A549 (cell line): Measurements from ENCODE around the gene IGF1R. TPM values are rescaled to one million over a fixed set of nuclear protein-coding genes. Genes with fewer than 3 reads are reported as not detected.

Experiments
- ATAC-seq, 2 experiments: fragments of 200-7000 bp in 1 of 2; fragments of >200 bp in 1 of 2; cut with Nextera tagmentation in 1 of 2; cut with Tn5 transposase in 1 of 2; 3 replicates each; pipeline versions ENCODE4 v1.8.0 to v1.9.1; 2018 to 2020; ENCODE audit warnings: mild to moderate bottlenecking in 1 of 2, moderate library complexity in 1 of 2
- CTCF ChIA-PET: fragments of 300-600 bp; sonication (Branson Sonifier 250); formaldehyde crosslinking; extraction: SDS; loops from one replicate; lab custom pipeline; 2021; ENCODE audit warnings: antibody characterized with exemption, inconsistent platforms; lab: Yijun Ruan, JAX
- POLR2A ChIA-PET: fragments of 350-600 bp; formaldehyde crosslinking; extraction: SDS; loops from one replicate; lab custom pipeline; 2021; ENCODE audit warnings: antibody characterized with exemption, inconsistent platforms; lab: Yijun Ruan, JAX
- DNase-seq, 2 experiments: peaks; one replicate each; pipeline versions ENCODE4 v3.0.0 to v3.0.0-alpha.2; 2011 to 2016; ENCODE audit warnings: low read depth in 1 of 2, low spot score in 1 of 2
- FAIRE-seq: peaks from 2 replicates; lab custom pipeline; 2011; peaks lifted over from hg19 to GRCh38; lab: Jason Lieb, UNC
- H3K27ac ChIP-seq, 2 experiments: fragments of >200 bp; sonication (Bioruptor Twin); formaldehyde crosslinking; 3 replicates each; pipeline ENCODE4 v1.5.1; 2016 to 2017
- H3K4me1 ChIP-seq: fragments of >200 bp; sonication (Bioruptor Twin); formaldehyde crosslinking; 3 replicates; pipeline ENCODE4 v1.6.1; 2016
- H3K4me2 ChIP-seq: fragments of >200 bp; sonication (Bioruptor Twin); formaldehyde crosslinking; 3 replicates; pipeline ENCODE4 v1.6.1; 2016
- H3K4me3 ChIP-seq: fragments of >200 bp; sonication (Bioruptor Twin); formaldehyde crosslinking; 3 replicates; pipeline ENCODE4 v1.5.1; 2016
- H3K9me3 ChIP-seq: fragments of >200 bp; sonication (Bioruptor Twin); formaldehyde crosslinking; 3 replicates; pipeline ENCODE4 v1.6.1; 2016
- BHLHE40 ChIP-seq: IDR thresholded peaks from 2 replicates; pipeline ENCODE4 v1.6.1; 2012; ENCODE audit warnings: low read depth, low read length, inconsistent platforms
- CBX2 ChIP-seq: fragments of 200-600 bp; sonication (generic); IDR thresholded peaks from 2 replicates; pipeline ENCODE4 v1.6.1; 2016; ENCODE audit warnings: low read depth, mild to moderate bottlenecking, borderline replicate concordance
- CEBPB ChIP-seq, 2 experiments: fragments of >200 bp in 1 of 2; sonication (Bioruptor Twin) in 1 of 2; formaldehyde crosslinking in 1 of 2; IDR thresholded peaks; 2 replicates each; pipeline ENCODE4 v1.6.1; 2012 to 2016
- CHD2 ChIP-seq: fragments of 150-350 bp; IDR thresholded peaks from 2 replicates; pipeline ENCODE4 v1.6.1; 2014; ENCODE audit warnings: low read length; ENCODE audit not compliant: partially characterized antibody
- EHF ChIP-seq: fragments of 250-450 bp; sonication (Bioruptor Pico); IDR thresholded peaks from 2 replicates; pipeline ENCODE4 v1.5.0; 2020; ENCODE audit warnings: mild to moderate bottlenecking
- EP300 ChIP-seq, 2 experiments: fragments of >200 bp; sonication (Bioruptor Twin); formaldehyde crosslinking; IDR thresholded peaks; 2 replicates in 1 of 2; 3 replicates in 1 of 2; pipeline ENCODE4 v1.6.1; 2016 to 2017
- FOSB ChIP-seq: fragments of 250-450 bp; sonication (Bioruptor Pico); IDR thresholded peaks from 2 replicates; pipeline ENCODE4 v1.5.0; 2020; ENCODE audit warnings: mild to moderate bottlenecking, moderate library complexity
- FOXS1 ChIP-seq: fragments of 250-450 bp; sonication (Bioruptor Pico); IDR thresholded peaks from 2 replicates; pipeline ENCODE4 v1.5.0; 2020; ENCODE audit warnings: mild to moderate bottlenecking, moderate library complexity
- GATA3 ChIP-seq: IDR thresholded peaks from 2 replicates; pipeline ENCODE4 v1.6.1; 2012; ENCODE audit warnings: borderline replicate concordance
- HOXA7 ChIP-seq: fragments of 250-450 bp; sonication (Bioruptor Pico); IDR thresholded peaks from 2 replicates; pipeline ENCODE4 v1.5.0; 2020; ENCODE audit warnings: mild to moderate bottlenecking, moderate library complexity
- JUN ChIP-seq, 2 experiments: fragments of >200 bp; sonication (Bioruptor Twin); formaldehyde crosslinking; IDR thresholded peaks; 2 replicates in 1 of 2; 3 replicates in 1 of 2; pipeline ENCODE4 v1.6.1; 2016 to 2017
- JUNB ChIP-seq: fragments of >200 bp; sonication (Bioruptor Twin); formaldehyde crosslinking; IDR thresholded peaks from 2 replicates; pipeline ENCODE4 v1.6.1; 2016
- KDM5A ChIP-seq: fragments of 200-600 bp; sonication (generic); IDR thresholded peaks from 2 replicates; pipeline ENCODE4 v1.6.1; 2016; ENCODE audit warnings: antibody characterized with exemption, mild to moderate bottlenecking
- MAFK ChIP-seq: fragments of 450-650 bp; IDR thresholded peaks from 2 replicates; pipeline ENCODE4 v1.6.1; 2014; ENCODE audit not compliant: partially characterized antibody
- NFE2L2 ChIP-seq: fragments of 150-350 bp; conservative IDR thresholded peaks from 2 replicates; pipeline ENCODE4 v1.6.1; 2014; ENCODE audit warnings: low read length
- NPAS2 ChIP-seq: fragments of 250-450 bp; sonication (Bioruptor Pico); IDR thresholded peaks from 2 replicates; pipeline ENCODE4 v1.8.0; 2022; ENCODE audit warnings: mild to moderate bottlenecking, moderate library complexity, borderline replicate concordance
- PHF8 ChIP-seq: fragments of 200-600 bp; sonication (generic); IDR thresholded peaks from 2 replicates; pipeline ENCODE4 v1.6.1; 2016; ENCODE audit warnings: low read depth, mild to moderate bottlenecking, antibody characterized with exemption, moderate library complexity, borderline replicate concordance
- POLR2AphosphoS2 ChIP-seq: conservative IDR thresholded peaks from 2 replicates; pipeline ENCODE4 v1.6.1; 2012; ENCODE audit warnings: low read length, improper control_type of control experiment, inconsistent platforms
- RCOR1 ChIP-seq: fragments of 150-350 bp; IDR thresholded peaks from 2 replicates; pipeline ENCODE4 v1.6.1; 2014; ENCODE audit warnings: antibody characterized with exemption, low read length, low read depth
- RFX5 ChIP-seq: fragments of 450-650 bp; IDR thresholded peaks from 2 replicates; pipeline ENCODE4 v1.7.1; 2014; ENCODE audit warnings: antibody characterized with exemption, mild to moderate bottlenecking, moderate library complexity
- TP53 ChIP-seq: fragments of 250-450 bp; sonication (Bioruptor Pico); IDR thresholded peaks from 2 replicates; pipeline ENCODE4 v1.5.0; 2021; ENCODE audit warnings: mild to moderate bottlenecking, moderate library complexity
- ZC3H11A ChIP-seq: fragments of 450-650 bp; IDR thresholded peaks from 2 replicates; pipeline ENCODE4 v1.6.1; 2014; ENCODE audit warnings: antibody characterized with exemption, mild to moderate bottlenecking
- ZFP36 ChIP-seq: fragments of 450-650 bp; IDR thresholded peaks from 2 replicates; pipeline ENCODE4 v1.6.1; 2014; ENCODE audit warnings: borderline replicate concordance; ENCODE audit not compliant: partially characterized antibody
- ZSCAN20 ChIP-seq: fragments of 250-450 bp; sonication (Bioruptor Pico); IDR thresholded peaks from 2 replicates; pipeline ENCODE4 v1.8.0; 2022; ENCODE audit warnings: mild to moderate bottlenecking, moderate library complexity
- WGBS: methylation state at CpG from one replicate; pipeline ENCODE4 v1.1.6; 2017; ENCODE audit errors: missing lambda C conversion rate; 5-methylcytosine and 5-hydroxymethylcytosine counted together
- polyA plus RNA-seq, 4 experiments: library from polyadenylated mRNA; depleted of rRNA in 3 of 4; stranded (reverse); fragments of >200 nt; fragmentation: RNase III in 1 of 4; extraction: RNeasy Plus Mini Kit Qiagen cat#74134 plus additional on column Dnase treatment in 1 of 4; gene quantifications; 2 replicates in 3 of 4; 3 replicates in 1 of 4; pipeline ENCODE4 v1.2.3, GENCODE V29; 2011 to 2017
- TF ChIP-seq, protein P1 (sequence below): fragments of >200 bp; sonication (Bioruptor Twin); formaldehyde crosslinking; IDR thresholded peaks from 2 replicates; pipeline ENCODE4 v1.6.1; 2016
- TF ChIP-seq, protein P2 (sequence below): fragments of 250-450 bp; sonication (Bioruptor Pico); IDR thresholded peaks from 2 replicates; pipeline ENCODE4 v1.5.0; 2021; ENCODE audit warnings: mild to moderate bottlenecking, moderate library complexity, borderline replicate concordance
- TF ChIP-seq, protein P3 (sequence below): IDR thresholded peaks from 2 replicates; pipeline ENCODE4 v1.6.1; 2012
- TF ChIP-seq, protein P4 (sequence below): fragments of >200 bp; sonication (Bioruptor Twin); formaldehyde crosslinking; IDR thresholded peaks from 3 replicates; pipeline ENCODE4 v1.5.1; 2016
- TF ChIP-seq, protein P5 (sequence below): fragments of 150-350 bp; IDR thresholded peaks from 2 replicates; pipeline ENCODE4 v1.6.1; 2014; ENCODE audit warnings: low read depth, mild to moderate bottlenecking, low read length

Gene IGF1R
- polyA plus RNA-seq, 2 of the 4 experiments (the other 2 are of a cell fraction): 42.6 to 69.5 TPM

DNA sequence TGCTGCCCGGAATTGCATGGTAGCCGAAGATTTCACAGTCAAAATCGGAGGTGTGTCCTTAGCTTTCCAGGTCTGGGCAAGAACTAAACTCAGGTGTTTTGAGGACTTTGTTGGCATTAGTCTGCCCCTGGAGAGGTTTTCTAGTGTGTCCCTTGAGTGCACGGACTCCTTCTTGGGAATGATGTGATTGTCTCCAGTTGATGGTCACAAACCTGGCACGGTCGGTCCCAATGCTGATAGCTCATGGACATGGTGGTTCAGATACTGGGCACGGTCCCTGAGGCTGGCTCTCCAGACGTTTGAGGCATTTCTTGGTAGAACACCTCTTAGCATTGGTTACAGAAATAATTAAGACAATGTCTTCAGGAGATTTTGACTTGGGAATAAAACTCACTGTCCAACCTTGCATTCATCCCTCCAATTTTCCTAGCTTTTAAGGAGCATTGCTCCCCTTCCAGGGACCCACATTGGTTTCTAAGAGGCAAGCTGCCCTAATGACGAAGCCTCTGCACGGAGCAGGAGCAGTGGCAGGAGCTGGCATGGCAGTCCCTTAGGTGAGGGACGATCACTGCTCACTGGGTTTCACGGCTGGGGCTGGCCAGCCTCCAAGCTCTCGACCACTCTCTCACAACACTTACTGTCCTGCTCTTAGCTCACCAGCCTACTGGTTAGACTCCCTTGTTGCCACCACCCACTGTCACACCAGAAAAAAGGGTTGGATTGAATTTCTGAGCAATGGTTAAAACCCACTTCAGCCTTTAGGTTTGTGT, 291.2 kb downstream of the IGF1R start:
- Histone ChIP-seq H3K27ac (peak overlapping the region in 1 of 2 experiments; percentile 69; a peak in 2 of 6 replicates), H3K4me3 (no peak overlapping the region), H3K4me1 (peaks cover 47% of the 10 kb centered on the region), H3K4me2 (no peak overlapping the region), H3K9me3 (no peaks in the 10 kb centered on the region)
- 91% methylated on average over 13 of the region's 13 CpGs for WGBS
- TF ChIP-seq, protein P1, sequence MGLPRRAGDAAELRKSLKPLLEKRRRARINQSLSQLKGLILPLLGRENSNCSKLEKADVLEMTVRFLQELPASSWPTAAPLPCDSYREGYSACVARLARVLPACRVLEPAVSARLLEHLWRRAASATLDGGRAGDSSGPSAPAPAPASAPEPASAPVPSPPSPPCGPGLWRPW: no peak
- TF ChIP-seq, protein P2, sequence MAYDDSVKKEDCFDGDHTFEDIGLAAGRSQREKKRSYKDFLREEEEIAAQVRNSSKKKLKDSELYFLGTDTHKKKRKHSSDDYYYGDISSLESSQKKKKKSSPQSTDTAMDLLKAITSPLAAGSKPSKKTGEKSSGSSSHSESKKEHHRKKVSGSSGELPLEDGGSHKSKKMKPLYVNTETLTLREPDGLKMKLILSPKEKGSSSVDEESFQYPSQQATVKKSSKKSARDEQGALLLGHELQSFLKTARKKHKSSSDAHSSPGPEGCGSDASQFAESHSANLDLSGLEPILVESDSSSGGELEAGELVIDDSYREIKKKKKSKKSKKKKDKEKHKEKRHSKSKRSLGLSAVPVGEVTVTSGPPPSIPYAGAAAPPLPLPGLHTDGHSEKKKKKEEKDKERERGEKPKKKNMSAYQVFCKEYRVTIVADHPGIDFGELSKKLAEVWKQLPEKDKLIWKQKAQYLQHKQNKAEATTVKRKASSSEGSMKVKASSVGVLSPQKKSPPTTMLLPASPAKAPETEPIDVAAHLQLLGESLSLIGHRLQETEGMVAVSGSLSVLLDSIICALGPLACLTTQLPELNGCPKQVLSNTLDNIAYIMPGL (CRISPR knock-in tag): no peak
- TF ChIP-seq FOXS1 (CRISPR knock-in tag): no peak
- TF ChIP-seq RCOR1: no peak
- TF ChIP-seq KDM5A: no peak
- no peak for TF ChIP-seq HOXA7 (CRISPR knock-in tag)
- ChIA-PET POLR2A (interaction anchor here (1.2 kb wide), 1 partner anchor 75 kb away, joined by 4 read pairs; no protein-coding TSS in a partner anchor), CTCF (interaction anchor here (0.8 to 1.9 kb wide), 11 partner anchors 9 to 160 kb away, joined by 3 to 8 read pairs (median 4); no protein-coding TSS in a partner anchor)
- peak in 1 of 2 experiments; percentile 18; a peak in 3 of 6 replicates for ATAC-seq
- DNase-seq: no peak
- no peak for FAIRE-seq

DNA sequence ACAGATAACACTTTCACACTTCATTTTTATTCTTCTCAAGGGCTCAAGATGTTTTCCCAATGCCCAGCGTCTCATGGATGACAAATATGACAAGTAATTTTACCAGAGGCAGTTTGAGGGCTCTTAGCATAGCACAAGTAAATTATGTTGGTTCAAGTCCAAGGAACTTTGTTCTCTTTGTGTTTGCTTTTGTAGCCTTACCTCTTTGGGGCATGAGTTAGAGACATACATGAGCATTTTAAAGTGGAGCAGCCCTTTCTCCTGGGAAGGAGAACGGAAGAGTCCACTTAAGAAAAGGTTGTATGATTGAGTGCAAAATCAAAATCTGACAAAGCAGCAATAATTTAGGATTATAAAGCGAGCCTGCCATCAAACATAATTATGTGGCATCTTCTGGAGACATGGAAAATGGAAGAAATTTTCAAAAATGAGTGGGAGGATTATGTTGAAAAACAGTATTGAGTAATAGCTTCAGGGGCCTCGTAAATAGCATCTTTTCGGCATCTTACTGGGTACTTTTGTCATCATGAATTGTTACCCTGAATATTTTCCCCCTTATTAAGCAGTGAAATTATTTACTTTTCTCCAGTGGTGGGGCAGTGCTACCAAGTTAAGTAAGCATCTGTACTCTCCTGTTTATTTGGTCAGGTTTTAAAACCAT, 293.4 kb downstream of the IGF1R start:
- H3K4me2 ChIP-seq: peak overlapping the region; percentile 67
- peaks cover 47% of the 10 kb centered on the region for H3K4me1 ChIP-seq
- no peak for FAIRE-seq
- H3K27ac ChIP-seq: peak overlapping the region; percentile 55 to 69
- 19% methylated on average over 5 of the region's 5 CpGs for WGBS
- H3K4me3 ChIP-seq: no peak overlapping the region; the same call in 2 of the 3 replicates
- POLR2A ChIA-PET: no interaction called here
- TF ChIP-seq EP300 (IDR thresholded peaks at IDR 0.05): peak; percentile 22 to 29; a peak in 1 of 5 replicates
- TF ChIP-seq CEBPB (IDR thresholded peaks at IDR 0.05): peak; percentile 66 to 73; a peak in 3 of 4 replicates
- TF ChIP-seq, protein P3, sequence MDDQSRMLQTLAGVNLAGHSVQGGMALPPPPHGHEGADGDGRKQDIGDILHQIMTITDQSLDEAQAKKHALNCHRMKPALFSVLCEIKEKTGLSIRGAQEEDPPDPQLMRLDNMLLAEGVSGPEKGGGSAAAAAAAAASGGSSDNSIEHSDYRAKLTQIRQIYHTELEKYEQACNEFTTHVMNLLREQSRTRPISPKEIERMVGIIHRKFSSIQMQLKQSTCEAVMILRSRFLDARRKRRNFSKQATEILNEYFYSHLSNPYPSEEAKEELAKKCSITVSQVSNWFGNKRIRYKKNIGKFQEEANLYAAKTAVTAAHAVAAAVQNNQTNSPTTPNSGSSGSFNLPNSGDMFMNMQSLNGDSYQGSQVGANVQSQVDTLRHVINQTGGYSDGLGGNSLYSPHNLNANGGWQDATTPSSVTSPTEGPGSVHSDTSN: no peak
- TF ChIP-seq JUNB: 0 out of 2 replicates have a peak, but pooled peaks have one; percentile 21
- TF ChIP-seq, protein P4, sequence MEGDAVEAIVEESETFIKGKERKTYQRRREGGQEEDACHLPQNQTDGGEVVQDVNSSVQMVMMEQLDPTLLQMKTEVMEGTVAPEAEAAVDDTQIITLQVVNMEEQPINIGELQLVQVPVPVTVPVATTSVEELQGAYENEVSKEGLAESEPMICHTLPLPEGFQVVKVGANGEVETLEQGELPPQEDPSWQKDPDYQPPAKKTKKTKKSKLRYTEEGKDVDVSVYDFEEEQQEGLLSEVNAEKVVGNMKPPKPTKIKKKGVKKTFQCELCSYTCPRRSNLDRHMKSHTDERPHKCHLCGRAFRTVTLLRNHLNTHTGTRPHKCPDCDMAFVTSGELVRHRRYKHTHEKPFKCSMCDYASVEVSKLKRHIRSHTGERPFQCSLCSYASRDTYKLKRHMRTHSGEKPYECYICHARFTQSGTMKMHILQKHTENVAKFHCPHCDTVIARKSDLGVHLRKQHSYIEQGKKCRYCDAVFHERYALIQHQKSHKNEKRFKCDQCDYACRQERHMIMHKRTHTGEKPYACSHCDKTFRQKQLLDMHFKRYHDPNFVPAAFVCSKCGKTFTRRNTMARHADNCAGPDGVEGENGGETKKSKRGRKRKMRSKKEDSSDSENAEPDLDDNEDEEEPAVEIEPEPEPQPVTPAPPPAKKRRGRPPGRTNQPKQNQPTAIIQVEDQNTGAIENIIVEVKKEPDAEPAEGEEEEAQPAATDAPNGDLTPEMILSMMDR: no peak
- no peak for TF ChIP-seq ZC3H11A
- TF ChIP-seq PHF8: no peak
- TF ChIP-seq POLR2AphosphoS2: no peak
- no peak for TF ChIP-seq BHLHE40
- TF ChIP-seq GATA3: 0 out of 2 replicates have a peak, but pooled peaks have one; percentile 29
- TF ChIP-seq, protein P5, sequence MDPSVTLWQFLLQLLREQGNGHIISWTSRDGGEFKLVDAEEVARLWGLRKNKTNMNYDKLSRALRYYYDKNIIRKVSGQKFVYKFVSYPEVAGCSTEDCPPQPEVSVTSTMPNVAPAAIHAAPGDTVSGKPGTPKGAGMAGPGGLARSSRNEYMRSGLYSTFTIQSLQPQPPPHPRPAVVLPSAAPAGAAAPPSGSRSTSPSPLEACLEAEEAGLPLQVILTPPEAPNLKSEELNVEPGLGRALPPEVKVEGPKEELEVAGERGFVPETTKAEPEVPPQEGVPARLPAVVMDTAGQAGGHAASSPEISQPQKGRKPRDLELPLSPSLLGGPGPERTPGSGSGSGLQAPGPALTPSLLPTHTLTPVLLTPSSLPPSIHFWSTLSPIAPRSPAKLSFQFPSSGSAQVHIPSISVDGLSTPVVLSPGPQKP: no peak
- TF ChIP-seq RFX5: no peak
- no peak for TF ChIP-seq CHD2
- TF ChIP-seq TP53: no peak
- TF ChIP-seq NFE2L2: no peak
- no peak for TF ChIP-seq CBX2
- no peak for TF ChIP-seq ZSCAN20
- TF ChIP-seq ZFP36: no peak
- 0 out of 5 replicates have a peak, but pooled peaks of 1 of the 2 experiments have one; percentile 18 for TF ChIP-seq JUN (IDR thresholded peaks at IDR 0.05)
- TF ChIP-seq NPAS2 (CRISPR knock-in tag): no peak
- no peak for TF ChIP-seq EHF (CRISPR knock-in tag)
- TF ChIP-seq MAFK: peak; percentile 2
- TF ChIP-seq HOXA7 (CRISPR knock-in tag): no peak
- TF ChIP-seq FOSB (CRISPR knock-in tag): no peak
- TF ChIP-seq, all 56 proteins: peak for 6
- no peaks in the 10 kb centered on the region for H3K9me3 ChIP-seq
- CTCF ChIA-PET: no interaction called here
- DNase-seq (peak in 1 of 2 experiments; percentile 71), ATAC-seq (peak in 1 of 2 experiments; percentile 51; a peak in 3 of 6 replicates)
